Measurements from ENCODE around the gene C13orf46. TPM values are rescaled to one million over a fixed set of nuclear protein-coding genes. Genes with fewer than 3 reads are reported as not detected.

C13orf46 gene
- total RNA-seq, 4 donors from 2014 or later: 0.41 to 77.4 (median 1.1) TPM; not detected in 1

DNA sequence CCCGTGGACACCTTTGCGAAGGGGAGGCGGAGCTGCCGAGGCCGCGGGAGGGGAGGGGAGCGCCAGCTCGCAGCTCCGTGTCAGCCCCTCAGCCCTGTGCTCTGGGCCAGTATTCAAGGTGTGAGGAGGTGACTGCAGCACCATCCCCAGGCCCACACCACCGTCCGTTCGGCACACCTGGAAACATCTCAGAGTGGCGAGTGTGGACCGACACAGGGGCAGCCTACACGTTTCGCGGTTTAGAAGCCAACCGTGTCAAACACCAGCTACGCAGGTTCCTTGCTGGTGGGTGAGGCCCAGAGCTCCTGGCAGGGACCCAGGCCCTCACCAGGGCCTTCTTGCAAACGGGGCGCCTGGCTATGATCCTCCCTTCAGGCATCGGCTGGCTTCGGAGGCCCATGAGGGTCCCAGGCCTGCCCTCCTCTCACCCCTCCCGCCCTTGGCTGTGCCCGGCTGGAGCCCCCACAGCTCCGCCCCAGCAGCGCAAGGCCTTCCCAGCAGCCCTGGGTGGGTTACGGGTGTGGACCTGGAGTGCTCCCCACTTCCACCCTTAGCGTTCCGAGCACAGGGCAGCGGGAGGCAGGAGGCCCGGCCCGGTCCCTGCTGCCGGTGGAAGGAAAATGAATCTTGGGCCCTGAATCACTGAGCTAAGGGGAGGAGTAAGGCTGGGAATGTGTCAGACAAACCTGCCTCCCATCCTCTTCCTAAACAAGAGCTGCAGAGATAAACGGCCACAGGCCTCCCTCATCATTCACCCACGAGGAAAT is 1.2 kb downstream of the C13orf46 start:
- peaks cover 17 to 22% (median 20%) of the 10 kb centered on the region in 4 donors for H3K4me1 ChIP-seq
- no peak overlapping the region for H3K27ac ChIP-seq
- no peaks in the 10 kb centered on the region for H3K27me3 ChIP-seq
- H3K4me3 ChIP-seq: no peak overlapping the region
- H3K36me3 ChIP-seq: no peaks in the 10 kb centered on the region
- intact Hi-C loops (cut with DNase I; ENCODE audit: low total_unique reads): no loop called here
- WGBS, 2 donors (ENCODE audit: low coverage in 1 of 2): 91% methylated on average over 33 of the region's 36 CpGs; no CpG with 5 or more reads in 1 of the 2 donors
- in situ Hi-C loops (cut with MboI; ENCODE audit: low pct_ligation_motif_present in 1 of 4, low pct_unique_long_range_greater_than_20kb in 1 of 4, low sequenced_read_pairs in 3 of 4): no loop called here
- no peaks in the 10 kb centered on the region for H3K9me3 ChIP-seq
- TF ChIP-seq, protein P1, sequence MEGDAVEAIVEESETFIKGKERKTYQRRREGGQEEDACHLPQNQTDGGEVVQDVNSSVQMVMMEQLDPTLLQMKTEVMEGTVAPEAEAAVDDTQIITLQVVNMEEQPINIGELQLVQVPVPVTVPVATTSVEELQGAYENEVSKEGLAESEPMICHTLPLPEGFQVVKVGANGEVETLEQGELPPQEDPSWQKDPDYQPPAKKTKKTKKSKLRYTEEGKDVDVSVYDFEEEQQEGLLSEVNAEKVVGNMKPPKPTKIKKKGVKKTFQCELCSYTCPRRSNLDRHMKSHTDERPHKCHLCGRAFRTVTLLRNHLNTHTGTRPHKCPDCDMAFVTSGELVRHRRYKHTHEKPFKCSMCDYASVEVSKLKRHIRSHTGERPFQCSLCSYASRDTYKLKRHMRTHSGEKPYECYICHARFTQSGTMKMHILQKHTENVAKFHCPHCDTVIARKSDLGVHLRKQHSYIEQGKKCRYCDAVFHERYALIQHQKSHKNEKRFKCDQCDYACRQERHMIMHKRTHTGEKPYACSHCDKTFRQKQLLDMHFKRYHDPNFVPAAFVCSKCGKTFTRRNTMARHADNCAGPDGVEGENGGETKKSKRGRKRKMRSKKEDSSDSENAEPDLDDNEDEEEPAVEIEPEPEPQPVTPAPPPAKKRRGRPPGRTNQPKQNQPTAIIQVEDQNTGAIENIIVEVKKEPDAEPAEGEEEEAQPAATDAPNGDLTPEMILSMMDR (IDR thresholded peaks at IDR 0.05): no peak
- no peak for TF ChIP-seq POLR2A (IDR thresholded peaks at IDR 0.05)
- no peak for TF ChIP-seq POLR2AphosphoS5 (IDR thresholded peaks at IDR 0.05)
- no peak for TF ChIP-seq EP300 (IDR thresholded peaks at IDR 0.05; ENCODE audit: low read depth)
- DNase-seq: no peak

DNA sequence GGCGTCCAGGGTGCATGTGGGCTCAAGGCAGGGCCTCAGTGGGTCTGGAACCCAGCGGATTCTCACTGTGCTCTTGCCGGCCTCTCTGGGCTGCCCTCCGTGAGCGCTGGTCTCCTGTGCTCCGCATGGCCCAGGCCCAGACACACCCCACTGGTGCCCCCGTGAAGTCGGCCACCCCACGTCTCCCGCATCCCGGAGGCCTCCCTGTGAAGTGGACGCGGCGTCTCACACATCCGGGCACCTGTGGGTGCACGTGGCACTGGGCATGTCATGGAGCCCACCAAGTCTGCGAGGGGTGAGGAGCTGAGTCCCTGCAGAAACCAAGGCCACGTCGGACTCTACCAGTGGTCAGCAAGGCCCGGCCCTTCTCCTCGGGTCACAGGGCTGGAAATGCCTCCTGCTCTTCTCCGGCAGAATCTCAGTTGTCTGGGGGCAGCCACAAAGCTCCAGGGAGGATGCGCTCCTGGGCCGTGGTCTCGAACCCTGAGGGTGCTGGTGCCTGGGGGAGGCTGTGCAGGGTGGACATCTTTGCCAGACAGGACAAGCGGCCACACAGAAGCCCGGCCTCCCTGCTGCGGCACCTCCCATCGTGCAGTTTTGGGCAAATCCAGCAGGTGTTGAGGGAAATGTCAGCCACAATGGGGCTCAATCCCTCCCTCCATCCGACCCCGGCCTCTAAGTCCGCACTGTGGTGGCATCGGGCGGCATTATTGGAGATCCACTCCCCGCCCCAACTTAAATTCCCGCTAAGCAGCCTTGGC is 2.2 kb downstream of the C13orf46 start:
- in situ Hi-C loops (cut with MboI; ENCODE audit: low pct_ligation_motif_present in 1 of 4, low pct_unique_long_range_greater_than_20kb in 1 of 4, low sequenced_read_pairs in 3 of 4): no loop called here
- Histone ChIP-seq H3K9me3 (no peaks in the 10 kb centered on the region), H3K27ac (peak overlapping the region; percentile 76 to 85 (median 82)), H3K4me3 (no peak overlapping the region), H3K36me3 (no peaks in the 10 kb centered on the region), H3K4me1 (peaks cover 17 to 22% (median 20%) of the 10 kb centered on the region in 4 donors), H3K27me3 (no peaks in the 10 kb centered on the region)
- WGBS, 2 donors (ENCODE audit: low coverage in 1 of 2): 95 to 100% methylated on average over 1 to 36 of the region's 36 CpGs
- no peak for DNase-seq
- TF ChIP-seq EP300 (IDR thresholded peaks at IDR 0.05; ENCODE audit: low read depth): no peak
- no peak for TF ChIP-seq POLR2AphosphoS5 (IDR thresholded peaks at IDR 0.05)
- TF ChIP-seq, protein P1 (IDR thresholded peaks at IDR 0.05): no peak
- intact Hi-C loops (cut with DNase I; ENCODE audit: low total_unique reads): no loop called here

DNA sequence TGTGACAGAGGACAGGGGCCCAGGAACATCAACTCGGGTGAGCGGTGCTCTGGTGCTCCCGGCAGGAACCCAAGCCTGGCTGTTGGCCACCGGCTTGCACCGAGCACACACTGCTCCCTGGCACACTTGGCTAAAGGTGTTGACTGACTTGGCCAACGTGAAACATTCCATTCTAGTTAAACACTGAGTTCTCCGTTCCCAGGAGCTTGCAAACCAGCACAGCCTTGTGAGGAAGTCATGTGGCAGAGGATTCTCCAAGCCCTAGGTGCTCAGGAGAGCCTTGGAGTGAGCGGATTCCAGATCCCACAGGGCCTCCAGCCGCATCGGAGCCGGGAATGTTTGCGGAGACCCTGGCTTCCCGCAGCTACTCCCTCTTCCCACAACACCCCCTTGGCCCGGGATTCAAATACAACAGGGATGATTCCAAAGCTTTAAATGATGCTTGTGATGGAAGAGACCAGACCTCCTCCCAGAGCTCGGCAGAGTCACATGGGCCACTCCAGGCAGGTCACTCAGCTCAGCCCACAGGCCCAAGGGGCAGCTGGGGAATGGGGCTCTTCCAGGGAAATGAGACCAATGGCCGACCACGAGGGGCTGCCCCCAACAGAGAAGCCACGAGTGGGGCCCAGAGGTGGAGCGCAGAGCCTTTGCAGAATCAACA is 2.9 kb downstream of the C13orf46 start:
- Histone ChIP-seq H3K27me3 (no peaks in the 10 kb centered on the region), H3K4me3 (peak overlapping the region in 1 of 4 donors; percentile 15), H3K27ac (peak overlapping the region; percentile 76 to 85 (median 82)), H3K4me1 (peaks cover 17 to 22% (median 20%) of the 10 kb centered on the region in 4 donors), H3K9me3 (no peaks in the 10 kb centered on the region), H3K36me3 (no peaks in the 10 kb centered on the region)
- in situ Hi-C loops (cut with MboI; ENCODE audit: low pct_ligation_motif_present in 1 of 4, low pct_unique_long_range_greater_than_20kb in 1 of 4, low sequenced_read_pairs in 3 of 4) (no loop called here), intact Hi-C loops (cut with DNase I; ENCODE audit: low total_unique reads) (no loop called here)
- DNase-seq: peak; percentile 75
- 51% methylated on average over 19 of the region's 19 CpGs; no CpG with 5 or more reads in 1 of the 2 donors for WGBS, 2 donors (ENCODE audit: low coverage in 1 of 2)
- peak in 2 of 3 donors; percentile 55 to 70 for TF ChIP-seq POLR2AphosphoS5 (IDR thresholded peaks at IDR 0.05)
- TF ChIP-seq POLR2A (IDR thresholded peaks at IDR 0.05): no peak

DNA sequence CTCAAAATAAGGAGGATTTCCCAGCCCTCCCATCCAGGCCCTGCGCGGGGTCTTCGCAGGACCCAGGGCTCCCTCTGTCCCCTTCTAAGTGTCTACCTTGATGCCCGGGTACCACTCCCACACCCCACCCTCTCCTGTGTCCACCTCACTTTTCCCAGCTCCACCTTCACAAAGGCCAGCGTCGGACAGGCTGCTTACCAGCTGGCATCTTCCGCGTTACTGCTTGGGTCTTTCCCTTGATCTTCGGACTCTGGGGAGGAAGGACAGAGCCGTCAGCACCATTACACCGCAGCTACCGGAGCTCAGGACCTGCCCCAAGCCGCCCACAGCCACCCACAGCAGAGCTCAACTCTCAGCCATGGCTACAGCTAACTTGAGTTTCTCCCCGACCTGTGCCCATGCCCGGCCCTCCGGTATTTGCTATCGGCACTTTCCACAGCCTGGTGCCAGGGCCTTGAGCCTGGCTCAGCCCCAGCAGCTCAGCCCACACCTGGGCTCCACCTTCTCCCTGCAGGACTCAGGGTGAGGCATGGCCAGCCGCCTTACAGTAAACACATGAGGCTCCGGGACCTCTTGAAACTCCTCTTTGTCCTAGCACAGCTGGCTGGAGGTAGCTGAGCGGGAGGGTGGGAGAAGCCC is 3.8 kb downstream of the C13orf46 start:
- 40 to 78% methylated on average over 1 to 20 of the region's 20 CpGs for WGBS, 2 donors (ENCODE audit: low coverage in 1 of 2)
- Histone ChIP-seq H3K36me3 (no peaks in the 10 kb centered on the region), H3K4me3 (peak overlapping the region in 1 of 4 donors; percentile 15), H3K4me1 (peaks cover 17 to 22% (median 20%) of the 10 kb centered on the region in 4 donors), H3K9me3 (no peaks in the 10 kb centered on the region), H3K27ac (peak overlapping the region; percentile 76 to 85 (median 82)), H3K27me3 (no peaks in the 10 kb centered on the region)
- in situ Hi-C loops (cut with MboI; ENCODE audit: low pct_ligation_motif_present in 1 of 4, low pct_unique_long_range_greater_than_20kb in 1 of 4, low sequenced_read_pairs in 3 of 4) (loop anchor here in 1 of 4 donors (10.0 kb wide), 1 partner anchor 155 kb away; no protein-coding TSS in a partner anchor), intact Hi-C loops (cut with DNase I; ENCODE audit: low total_unique reads) (no loop called here)
- TF ChIP-seq EP300 (IDR thresholded peaks at IDR 0.05; ENCODE audit: low read depth) (no peak), POLR2A (IDR thresholded peaks at IDR 0.05) (peak; percentile 74), POLR2AphosphoS5 (IDR thresholded peaks at IDR 0.05) (peak in 2 of 3 donors; percentile 55 to 61)
- TF ChIP-seq, protein P1 (IDR thresholded peaks at IDR 0.05): no peak
- DNase-seq: peak; percentile 76
